ENCODE results near the gene NTMT1. TPM values are rescaled to one million over a fixed set of nuclear protein-coding genes. Genes with fewer than 3 reads are reported as not detected.
A peak's percentile ranks its signal among the peaks of the same experiment; 100 is the strongest.

The NTMT1 gene
- total and polyA plus RNA-seq, 8 donors = 1.7 to 68.4 (median 28.0) TPM

- no peaks in the 10 kb centered on the region for H3K27me3 ChIP-seq
- H3K27ac ChIP-seq = peak overlapping the region in 2 of 5 donors; percentile 94
- intact Hi-C loops (cut with DNase I; ENCODE audit: low total_unique reads) = loop anchor here (5.0 kb wide), 1 partner anchor 475 kb away; no protein-coding TSS in a partner anchor
- no peak overlapping the region for H3K4me3 ChIP-seq
- peaks cover 33 to 63% (median 52%) of the 10 kb centered on the region in 4 donors for H3K4me1 ChIP-seq
- H3K9me3 ChIP-seq = no peaks in the 10 kb centered on the region
- 60 to 68% (median 63%) methylated on average over 7 of the region's 7 CpGs for WGBS, 5 donors
- TF ChIP-seq POLR2AphosphoS5 (IDR thresholded peaks at IDR 0.05) (no peak), EP300 (IDR thresholded peaks at IDR 0.05) (no peak), CTCF (IDR thresholded peaks at IDR 0.05) (no peak), POLR2A (IDR thresholded peaks at IDR 0.05) (no peak)
- DNase-seq = no peak
- no peaks in the 10 kb centered on the region for H3K36me3 ChIP-seq
Measured at GRCh38 chr9:129612123-129612522, 13.8 kb upstream of the NTMT1 start.

- no peaks in the 10 kb centered on the region for H3K36me3 ChIP-seq
- DNase-seq = peak in 1 of 2 donors; percentile 47
- peaks cover 25 to 55% (median 44%) of the 10 kb centered on the region in 4 donors for H3K4me1 ChIP-seq
- H3K4me3 ChIP-seq = no peak overlapping the region
- intact Hi-C loops (cut with DNase I; ENCODE audit: low total_unique reads) = loop anchor here (5.0 kb wide), 1 partner anchor 476 kb away; no protein-coding TSS in a partner anchor
- H3K27me3 ChIP-seq = no peaks in the 10 kb centered on the region
- no peak for TF ChIP-seq POLR2AphosphoS5 (IDR thresholded peaks at IDR 0.05)
- no peak for TF ChIP-seq EP300 (IDR thresholded peaks at IDR 0.05)
- no peak for TF ChIP-seq CTCF (IDR thresholded peaks at IDR 0.05)
- TF ChIP-seq POLR2A (IDR thresholded peaks at IDR 0.05) = no peak
- no peaks in the 10 kb centered on the region for H3K9me3 ChIP-seq
- H3K27ac ChIP-seq = peak overlapping the region in 4 of 5 donors; percentile 36 to 63 (median 37)
- 39 to 75% (median 61%) methylated on average over 8 to 15 of the region's 15 CpGs for WGBS, 5 donors
Measured at GRCh38 chr9:129612815-129613519, 13.0 kb upstream of the NTMT1 start.

GRCh38 chr9:129613520-129614175 lies 12.3 kb upstream of the NTMT1 start:
- TF ChIP-seq EP300 (IDR thresholded peaks at IDR 0.05) = no peak
- TF ChIP-seq POLR2A (IDR thresholded peaks at IDR 0.05) = no peak
- TF ChIP-seq CTCF (IDR thresholded peaks at IDR 0.05) = no peak
- TF ChIP-seq POLR2AphosphoS5 (IDR thresholded peaks at IDR 0.05) = no peak
- intact Hi-C loops (cut with DNase I; ENCODE audit: low total_unique reads) = loop anchor here (5.0 kb wide), 1 partner anchor 476 kb away; no protein-coding TSS in a partner anchor

GRCh38 chr9:129614932-129615331 lies 11.0 kb upstream of the NTMT1 start:
- intact Hi-C loops (cut with DNase I; ENCODE audit: low total_unique reads) = loop anchor here (5.0 kb wide), 1 partner anchor 478 kb away; no protein-coding TSS in a partner anchor
- no peak overlapping the region for H3K4me3 ChIP-seq

More at GRCh38 chr9:129613520-129614175, 12.3 kb upstream of the NTMT1 start:
- Histone ChIP-seq H3K36me3 (no peaks in the 10 kb centered on the region), H3K27me3 (no peaks in the 10 kb centered on the region), H3K9me3 (no peaks in the 10 kb centered on the region), H3K27ac (peak overlapping the region in 4 of 5 donors; percentile 36 to 63 (median 37)), H3K4me1 (peaks cover 18 to 48% (median 37%) of the 10 kb centered on the region in 4 donors), H3K4me3 (no peak overlapping the region)
- DNase-seq = peak in 1 of 2 donors; percentile 84
- 34 to 60% (median 54%) methylated on average over 16 to 19 of the region's 19 CpGs for WGBS, 5 donors

More at GRCh38 chr9:129614932-129615331, 11.0 kb upstream of the NTMT1 start:
- TF ChIP-seq POLR2A (IDR thresholded peaks at IDR 0.05) = no peak
- TF ChIP-seq POLR2AphosphoS5 (IDR thresholded peaks at IDR 0.05) = no peak
- TF ChIP-seq EP300 (IDR thresholded peaks at IDR 0.05) = no peak
- no peak for TF ChIP-seq CTCF (IDR thresholded peaks at IDR 0.05)
- peaks cover 8 to 41% (median 29%) of the 10 kb centered on the region in 4 donors for H3K4me1 ChIP-seq
- no peak overlapping the region for H3K27ac ChIP-seq
- WGBS, 5 donors = 87 to 92% (median 90%) methylated on average over 10 of the region's 10 CpGs
- no peaks in the 10 kb centered on the region for H3K36me3 ChIP-seq
- peaks cover 0 to 8% (median 5%) of the 10 kb centered on the region in 3 donors for H3K27me3 ChIP-seq
- H3K9me3 ChIP-seq = no peaks in the 10 kb centered on the region
- no peak for DNase-seq
